Measurements from ENCODE around the gene SULT1C4.
A peak's percentile ranks its signal among the peaks of the same experiment; 100 is the strongest.

SULT1C4 gene

DNA sequence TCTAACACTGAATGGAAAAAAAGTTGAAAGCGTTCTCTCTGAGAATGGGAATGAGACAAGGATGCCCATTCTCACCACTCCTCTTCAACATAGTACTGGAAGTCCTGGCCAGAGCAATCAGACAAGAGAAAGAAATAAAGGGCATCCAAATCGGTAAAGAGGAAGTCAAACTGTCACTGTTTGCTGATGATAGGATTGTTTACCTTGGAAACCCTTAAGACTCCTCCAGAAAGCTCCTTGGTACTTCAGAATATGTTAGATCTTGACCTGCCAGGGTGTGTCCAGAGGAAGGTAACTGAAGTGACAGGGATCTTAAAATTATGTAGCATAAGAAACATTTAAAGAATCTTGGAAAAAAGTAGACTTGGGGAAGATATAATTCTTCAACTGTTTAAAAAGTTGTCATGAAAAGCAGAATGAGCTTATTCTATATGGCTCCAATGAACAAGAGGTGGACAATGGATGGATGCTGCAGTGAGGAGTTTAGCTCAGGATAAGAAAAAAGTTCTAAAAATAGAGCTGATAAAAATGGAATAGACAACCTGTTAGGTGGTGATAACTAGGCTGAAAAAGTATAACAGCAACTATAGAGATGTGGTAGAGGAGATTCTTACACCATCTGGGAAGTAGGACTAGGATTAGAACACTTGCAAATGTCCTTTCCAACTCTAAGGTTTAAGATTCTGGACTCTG, 16.8 kb upstream of the SULT1C4 start:
- H3K4me3 Mint-ChIP-seq, result no peak overlapping the region
- TF ChIP-seq, protein P1, sequence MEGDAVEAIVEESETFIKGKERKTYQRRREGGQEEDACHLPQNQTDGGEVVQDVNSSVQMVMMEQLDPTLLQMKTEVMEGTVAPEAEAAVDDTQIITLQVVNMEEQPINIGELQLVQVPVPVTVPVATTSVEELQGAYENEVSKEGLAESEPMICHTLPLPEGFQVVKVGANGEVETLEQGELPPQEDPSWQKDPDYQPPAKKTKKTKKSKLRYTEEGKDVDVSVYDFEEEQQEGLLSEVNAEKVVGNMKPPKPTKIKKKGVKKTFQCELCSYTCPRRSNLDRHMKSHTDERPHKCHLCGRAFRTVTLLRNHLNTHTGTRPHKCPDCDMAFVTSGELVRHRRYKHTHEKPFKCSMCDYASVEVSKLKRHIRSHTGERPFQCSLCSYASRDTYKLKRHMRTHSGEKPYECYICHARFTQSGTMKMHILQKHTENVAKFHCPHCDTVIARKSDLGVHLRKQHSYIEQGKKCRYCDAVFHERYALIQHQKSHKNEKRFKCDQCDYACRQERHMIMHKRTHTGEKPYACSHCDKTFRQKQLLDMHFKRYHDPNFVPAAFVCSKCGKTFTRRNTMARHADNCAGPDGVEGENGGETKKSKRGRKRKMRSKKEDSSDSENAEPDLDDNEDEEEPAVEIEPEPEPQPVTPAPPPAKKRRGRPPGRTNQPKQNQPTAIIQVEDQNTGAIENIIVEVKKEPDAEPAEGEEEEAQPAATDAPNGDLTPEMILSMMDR (IDR thresholded peaks at IDR 0.05), result no peak
- peaks cover 28% of the 10 kb centered on the region for H3K9me3 Mint-ChIP-seq
- peaks cover 5% of the 10 kb centered on the region for H3K4me1 Mint-ChIP-seq
- no peaks in the 10 kb centered on the region for H3K27me3 Mint-ChIP-seq (ENCODE audit: low read depth, poor library complexity)
- no peak overlapping the region for H3K27ac Mint-ChIP-seq
- H3K36me3 Mint-ChIP-seq (ENCODE audit: low read depth), result no peaks in the 10 kb centered on the region
- DNase-seq, result no peak

GRCh38 chr2:108363024-108363907, 14.5 kb upstream of the SULT1C4 start:
- Mint-ChIP-seq H3K27ac (no peak overlapping the region), H3K4me1 (peaks cover 5% of the 10 kb centered on the region), H3K9me3 (peaks cover 31% of the 10 kb centered on the region), H3K4me3 (no peak overlapping the region), H3K27me3 (ENCODE audit: low read depth, poor library complexity) (no peaks in the 10 kb centered on the region), H3K36me3 (ENCODE audit: low read depth) (no peaks in the 10 kb centered on the region)
- TF ChIP-seq, protein P1 (IDR thresholded peaks at IDR 0.05), result no peak
- DNase-seq, result no peak

- H3K36me3 Mint-ChIP-seq (ENCODE audit: low read depth), result no peaks in the 10 kb centered on the region
These were observed 13.9 kb upstream of the SULT1C4 start for GRCh38 chr2:108363908-108364225.

DNA sequence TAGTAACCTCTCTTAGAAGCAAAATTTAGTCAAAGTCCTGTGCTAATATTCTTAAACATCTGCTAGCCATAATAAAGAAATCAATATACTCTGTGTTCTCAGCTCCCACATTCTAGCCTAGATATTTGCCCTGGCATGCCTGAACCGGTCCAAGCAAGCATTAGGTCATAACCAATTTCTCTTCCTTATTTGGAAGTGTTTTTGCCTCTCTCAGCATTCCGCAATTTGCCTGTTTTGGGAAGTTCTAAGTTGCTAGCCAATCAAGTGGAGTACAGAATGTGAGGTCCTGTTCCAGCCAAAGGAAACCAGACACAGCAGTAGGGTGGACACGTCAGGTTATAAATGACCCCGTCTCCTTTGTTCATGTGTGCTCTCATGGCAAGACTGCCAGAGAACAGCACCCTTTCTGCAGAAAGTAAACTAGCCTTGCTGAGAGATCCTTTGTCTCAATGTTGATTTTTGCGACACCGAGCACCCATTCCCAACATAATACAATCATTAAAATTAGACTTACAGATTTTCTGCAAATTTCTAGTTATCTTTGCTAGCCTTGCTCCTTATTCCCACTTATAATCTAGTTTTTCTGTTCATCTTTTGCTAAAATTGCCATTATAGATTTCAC, 13.0 kb upstream of the SULT1C4 start:
- DNase-seq, result no peak
- Mint-ChIP-seq H3K27ac (peak overlapping the region; percentile 84), H3K9me3 (peaks cover 28% of the 10 kb centered on the region), H3K4me1 (no peaks in the 10 kb centered on the region), H3K36me3 (ENCODE audit: low read depth) (no peaks in the 10 kb centered on the region), H3K27me3 (ENCODE audit: low read depth, poor library complexity) (no peaks in the 10 kb centered on the region), H3K4me3 (no peak overlapping the region)
- TF ChIP-seq, protein P1 (IDR thresholded peaks at IDR 0.05), result no peak

More at GRCh38 chr2:108363908-108364225, 13.9 kb upstream of the SULT1C4 start:
- Mint-ChIP-seq H3K9me3 (peaks cover 28% of the 10 kb centered on the region), H3K27me3 (ENCODE audit: low read depth, poor library complexity) (no peaks in the 10 kb centered on the region), H3K27ac (no peak overlapping the region), H3K4me3 (no peak overlapping the region), H3K4me1 (peaks cover 5% of the 10 kb centered on the region)
- DNase-seq, result no peak
- TF ChIP-seq, protein P1 (IDR thresholded peaks at IDR 0.05), result no peak

DNA sequence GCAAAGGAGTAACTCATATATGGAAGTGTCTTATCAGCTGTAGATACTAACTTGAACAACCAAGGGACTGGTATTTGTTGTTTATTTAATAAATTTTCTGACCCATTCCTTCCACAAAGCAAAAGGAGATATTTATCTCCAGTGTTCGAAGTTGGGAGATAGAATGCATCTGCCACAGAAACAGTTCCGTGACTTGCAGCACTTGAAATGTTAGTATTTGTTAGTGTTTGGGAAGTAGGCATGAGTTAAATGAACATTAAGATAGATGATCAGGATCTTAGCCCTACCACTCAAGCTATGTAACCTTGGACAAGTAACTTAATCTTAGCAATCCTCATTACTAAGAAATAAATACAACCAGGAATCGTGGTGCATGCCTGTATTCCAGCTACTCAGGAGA, 12.1 kb upstream of the SULT1C4 start:
- peaks cover 24% of the 10 kb centered on the region for H3K9me3 Mint-ChIP-seq
- H3K4me1 Mint-ChIP-seq, result no peaks in the 10 kb centered on the region
- no peaks in the 10 kb centered on the region for H3K27me3 Mint-ChIP-seq (ENCODE audit: low read depth, poor library complexity)
- H3K27ac Mint-ChIP-seq, result no peak overlapping the region
- DNase-seq, result no peak
- H3K4me3 Mint-ChIP-seq, result no peak overlapping the region
- H3K36me3 Mint-ChIP-seq (ENCODE audit: low read depth), result no peaks in the 10 kb centered on the region
- TF ChIP-seq, protein P1 (IDR thresholded peaks at IDR 0.05), result no peak
